Liver (tissue), 3 donors: ENCODE results near the gene RCOR1.

Experiments used
- EGR1 ChIP-seq, 2 donors: IDR thresholded peaks; 2 replicates each; pipeline ENCODE4 v1.6.1; 2016 to 2018; ENCODE audit warnings: antibody characterized with exemption in 2 of 2, low read depth in 2 of 2
- GABPA ChIP-seq, 2 donors: IDR thresholded peaks in 1 of 2; conservative IDR thresholded peaks in 1 of 2; 2 replicates each; pipeline ENCODE4 v1.6.1; 2016; ENCODE audit warnings: antibody characterized with exemption in 2 of 2, mild to moderate bottlenecking in 1 of 2, moderate library complexity in 1 of 2
- RAD21 ChIP-seq, 2 donors: IDR thresholded peaks; 2 replicates each; pipeline ENCODE4 v1.6.1; 2016; ENCODE audit warnings: antibody characterized with exemption in 2 of 2, mild to moderate bottlenecking in 2 of 2
- RXRA ChIP-seq, 2 donors: IDR thresholded peaks; 2 replicates each; pipeline ENCODE4 v1.6.1; 2017 to 2018; ENCODE audit warnings: antibody characterized with exemption in 2 of 2, mild to moderate bottlenecking in 1 of 2
- TF ChIP-seq, protein P1 (sequence below): IDR thresholded peaks from 2 replicates; pipeline ENCODE4 v1.6.1; 2016; ENCODE audit warnings: antibody characterized with exemption
- TF ChIP-seq, protein P2 (sequence below): IDR thresholded peaks from 2 replicates; pipeline ENCODE4 v1.6.1; 2016; ENCODE audit warnings: antibody characterized with exemption, mild to moderate bottlenecking
- TF ChIP-seq, protein P3 (sequence below): fragments of 150-350 bp; IDR thresholded peaks from 2 replicates; pipeline ENCODE4 v1.5.1; 2017; ENCODE audit warnings: improper control_type of control experiment, low read depth, low read length; ENCODE audit not compliant: missing input control
- TF ChIP-seq, protein P4 (sequence below): IDR thresholded peaks from 2 replicates; pipeline ENCODE4 v1.6.1; 2016; ENCODE audit warnings: antibody characterized with exemption
- donor health status: healthy.
- donor health status: healthy.

DNA sequence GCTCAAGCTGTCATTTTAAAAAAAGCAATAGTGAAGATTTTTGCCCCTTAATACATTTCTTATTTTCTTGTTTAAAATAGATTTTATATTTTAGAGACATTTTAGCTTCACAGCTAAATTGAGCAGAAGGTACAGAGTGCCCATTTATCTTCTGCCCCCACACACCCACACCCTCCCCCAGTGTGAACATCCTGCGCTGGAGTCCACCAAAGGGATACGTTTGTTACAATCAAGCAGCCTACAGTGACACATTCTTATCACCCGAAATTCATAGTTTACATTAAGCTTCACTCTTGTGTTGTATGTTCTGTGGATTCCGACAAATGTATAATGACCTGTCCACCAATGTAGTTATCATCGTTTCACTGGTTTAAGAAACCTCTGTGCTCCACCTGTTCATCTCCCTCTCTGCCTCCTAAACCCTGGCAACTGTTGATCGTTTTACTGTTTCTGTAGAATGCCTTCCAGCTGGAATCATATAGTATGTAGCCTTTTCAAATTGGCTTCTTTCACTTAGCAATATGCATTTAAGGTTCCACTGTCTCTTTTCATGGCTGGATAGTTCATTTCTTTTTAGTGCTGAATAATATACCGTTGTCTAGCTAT is 93.8 kb downstream of the RCOR1 start:
- TF ChIP-seq, protein P1, sequence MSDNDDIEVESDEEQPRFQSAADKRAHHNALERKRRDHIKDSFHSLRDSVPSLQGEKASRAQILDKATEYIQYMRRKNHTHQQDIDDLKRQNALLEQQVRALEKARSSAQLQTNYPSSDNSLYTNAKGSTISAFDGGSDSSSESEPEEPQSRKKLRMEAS = no peak
- TF ChIP-seq, protein P2, sequence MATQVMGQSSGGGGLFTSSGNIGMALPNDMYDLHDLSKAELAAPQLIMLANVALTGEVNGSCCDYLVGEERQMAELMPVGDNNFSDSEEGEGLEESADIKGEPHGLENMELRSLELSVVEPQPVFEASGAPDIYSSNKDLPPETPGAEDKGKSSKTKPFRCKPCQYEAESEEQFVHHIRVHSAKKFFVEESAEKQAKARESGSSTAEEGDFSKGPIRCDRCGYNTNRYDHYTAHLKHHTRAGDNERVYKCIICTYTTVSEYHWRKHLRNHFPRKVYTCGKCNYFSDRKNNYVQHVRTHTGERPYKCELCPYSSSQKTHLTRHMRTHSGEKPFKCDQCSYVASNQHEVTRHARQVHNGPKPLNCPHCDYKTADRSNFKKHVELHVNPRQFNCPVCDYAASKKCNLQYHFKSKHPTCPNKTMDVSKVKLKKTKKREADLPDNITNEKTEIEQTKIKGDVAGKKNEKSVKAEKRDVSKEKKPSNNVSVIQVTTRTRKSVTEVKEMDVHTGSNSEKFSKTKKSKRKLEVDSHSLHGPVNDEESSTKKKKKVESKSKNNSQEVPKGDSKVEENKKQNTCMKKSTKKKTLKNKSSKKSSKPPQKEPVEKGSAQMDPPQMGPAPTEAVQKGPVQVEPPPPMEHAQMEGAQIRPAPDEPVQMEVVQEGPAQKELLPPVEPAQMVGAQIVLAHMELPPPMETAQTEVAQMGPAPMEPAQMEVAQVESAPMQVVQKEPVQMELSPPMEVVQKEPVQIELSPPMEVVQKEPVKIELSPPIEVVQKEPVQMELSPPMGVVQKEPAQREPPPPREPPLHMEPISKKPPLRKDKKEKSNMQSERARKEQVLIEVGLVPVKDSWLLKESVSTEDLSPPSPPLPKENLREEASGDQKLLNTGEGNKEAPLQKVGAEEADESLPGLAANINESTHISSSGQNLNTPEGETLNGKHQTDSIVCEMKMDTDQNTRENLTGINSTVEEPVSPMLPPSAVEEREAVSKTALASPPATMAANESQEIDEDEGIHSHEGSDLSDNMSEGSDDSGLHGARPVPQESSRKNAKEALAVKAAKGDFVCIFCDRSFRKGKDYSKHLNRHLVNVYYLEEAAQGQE = no peak
- TF ChIP-seq, protein P3, sequence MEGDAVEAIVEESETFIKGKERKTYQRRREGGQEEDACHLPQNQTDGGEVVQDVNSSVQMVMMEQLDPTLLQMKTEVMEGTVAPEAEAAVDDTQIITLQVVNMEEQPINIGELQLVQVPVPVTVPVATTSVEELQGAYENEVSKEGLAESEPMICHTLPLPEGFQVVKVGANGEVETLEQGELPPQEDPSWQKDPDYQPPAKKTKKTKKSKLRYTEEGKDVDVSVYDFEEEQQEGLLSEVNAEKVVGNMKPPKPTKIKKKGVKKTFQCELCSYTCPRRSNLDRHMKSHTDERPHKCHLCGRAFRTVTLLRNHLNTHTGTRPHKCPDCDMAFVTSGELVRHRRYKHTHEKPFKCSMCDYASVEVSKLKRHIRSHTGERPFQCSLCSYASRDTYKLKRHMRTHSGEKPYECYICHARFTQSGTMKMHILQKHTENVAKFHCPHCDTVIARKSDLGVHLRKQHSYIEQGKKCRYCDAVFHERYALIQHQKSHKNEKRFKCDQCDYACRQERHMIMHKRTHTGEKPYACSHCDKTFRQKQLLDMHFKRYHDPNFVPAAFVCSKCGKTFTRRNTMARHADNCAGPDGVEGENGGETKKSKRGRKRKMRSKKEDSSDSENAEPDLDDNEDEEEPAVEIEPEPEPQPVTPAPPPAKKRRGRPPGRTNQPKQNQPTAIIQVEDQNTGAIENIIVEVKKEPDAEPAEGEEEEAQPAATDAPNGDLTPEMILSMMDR = no peak
- TF ChIP-seq EGR1 (IDR thresholded peaks at IDR 0.05; ENCODE audit: low read depth in 2 of 2) (no peak), GABPA (IDR thresholded peaks at IDR 0.05 in 1 of 2, conservative IDR thresholded peaks at IDR 0.05 in 1 of 2) (no peak), RXRA (IDR thresholded peaks at IDR 0.05) (no peak), RAD21 (IDR thresholded peaks at IDR 0.05) (no peak)
- TF ChIP-seq, protein P4, sequence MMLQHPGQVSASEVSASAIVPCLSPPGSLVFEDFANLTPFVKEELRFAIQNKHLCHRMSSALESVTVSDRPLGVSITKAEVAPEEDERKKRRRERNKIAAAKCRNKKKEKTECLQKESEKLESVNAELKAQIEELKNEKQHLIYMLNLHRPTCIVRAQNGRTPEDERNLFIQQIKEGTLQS = no peak
